ENCODE measurements around the gene CAMKMT.
A peak's percentile ranks its signal among the peaks of the same experiment; 100 is the strongest.
"Not testable (repeated sequence)": the region's sequence is repeated elsewhere in the genome, so short reads cannot be mapped to it uniquely, and the experiment has no call there.

The CAMKMT gene

DNA sequence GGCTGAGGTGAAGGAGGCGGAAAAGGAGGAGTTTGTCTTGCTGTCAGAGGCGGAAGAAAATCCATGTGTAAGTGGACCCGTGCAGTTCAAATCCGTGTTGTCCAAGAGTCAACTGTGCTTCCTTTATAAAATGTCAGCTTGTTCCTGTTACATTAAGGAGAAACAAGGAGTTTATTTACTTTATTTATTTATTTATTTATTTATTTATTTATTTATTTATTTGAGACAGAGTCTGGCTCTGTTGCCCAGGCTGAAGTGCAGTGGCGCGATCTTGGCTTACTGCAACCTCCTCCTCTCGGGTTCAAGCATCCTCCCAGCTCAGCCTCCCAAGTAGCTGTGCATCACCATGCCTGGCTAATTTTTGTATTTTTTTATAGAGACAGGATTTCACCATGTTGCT lies 143.9 kb downstream of the CAMKMT start:
- not testable (repeated sequence) for DNase-seq (ENCODE audit: low read depth, low spot score)

DNA sequence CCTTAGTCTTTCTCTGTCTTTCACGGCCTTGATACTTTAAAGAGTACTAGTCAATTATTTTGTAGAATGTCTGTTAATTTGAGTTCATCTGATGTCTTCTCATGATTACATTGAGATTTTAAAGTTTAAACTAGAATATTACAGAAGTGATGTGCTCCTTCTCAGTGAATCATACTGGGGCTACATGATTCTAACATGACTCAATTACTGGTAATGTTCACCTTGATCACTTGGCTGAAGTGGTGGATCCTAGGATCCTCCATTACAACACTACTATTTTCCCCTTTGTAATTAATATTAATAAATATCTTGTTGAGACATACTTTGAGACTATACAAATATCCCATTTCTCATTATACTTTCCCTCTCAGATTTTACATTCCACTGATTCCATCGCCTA lies 148.5 kb downstream of the CAMKMT start:
- DNase-seq (ENCODE audit: low read depth, low spot score) = no peak

DNA sequence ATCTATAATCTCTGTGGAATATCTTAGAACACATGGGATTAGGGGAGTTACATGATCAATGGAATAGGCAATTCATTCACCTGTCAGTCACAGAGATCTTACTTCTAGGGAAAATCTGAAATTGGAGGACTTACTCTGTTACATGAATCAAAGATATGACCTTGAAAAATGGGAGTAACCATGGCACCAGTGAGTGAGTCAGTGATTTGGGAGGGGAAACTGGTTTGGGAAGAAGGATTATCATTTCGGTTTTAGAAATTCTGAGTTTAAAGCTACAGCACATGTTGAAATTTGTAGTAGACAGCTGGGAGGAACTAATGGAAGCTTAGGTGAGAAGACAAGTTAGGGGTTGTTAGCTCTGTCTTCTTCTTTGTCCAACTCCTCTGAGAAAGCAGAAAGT lies 153.7 kb downstream of the CAMKMT start:
- DNase-seq (ENCODE audit: low read depth, low spot score) = no peak

DNA sequence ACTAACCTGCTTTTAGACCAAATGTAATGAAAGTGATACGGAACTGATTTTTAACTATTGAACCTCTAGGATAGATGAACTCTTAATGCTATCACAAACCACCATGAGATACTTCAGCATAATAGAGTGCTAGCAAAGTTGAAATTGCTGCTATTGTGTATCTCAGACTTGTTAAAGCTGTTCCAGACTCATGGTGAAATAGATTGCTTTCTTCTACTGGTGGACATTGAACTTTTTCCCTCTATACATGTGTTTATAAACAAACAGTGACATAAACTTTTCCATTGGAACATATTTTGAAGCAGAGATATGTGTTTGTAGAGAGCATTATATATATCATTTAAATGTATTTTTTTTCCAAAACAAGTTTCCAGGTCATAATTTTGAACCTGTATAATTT lies 157.3 kb downstream of the CAMKMT start:
- DNase-seq (ENCODE audit: low read depth, low spot score) = no peak

DNA sequence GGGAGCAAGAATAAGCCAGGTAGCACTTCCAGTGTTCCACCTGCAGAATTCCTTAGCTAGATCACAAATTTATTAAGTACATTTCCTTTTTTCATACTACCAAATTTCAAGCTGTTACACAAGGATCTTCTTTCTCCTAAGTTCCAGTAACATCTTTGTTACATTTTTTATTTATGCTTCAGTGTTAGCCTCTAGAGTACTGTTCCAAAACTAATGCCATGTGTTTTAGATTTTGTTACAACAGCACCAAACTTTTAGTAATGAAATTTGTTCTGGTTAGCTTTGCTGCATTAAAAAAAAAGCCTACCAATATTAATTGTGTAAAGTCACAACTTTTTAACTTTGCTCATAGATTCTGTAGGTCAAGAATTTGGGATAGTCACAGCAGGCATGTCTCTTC lies 161.1 kb downstream of the CAMKMT start:
- no peak for DNase-seq (ENCODE audit: low read depth, low spot score)

DNA sequence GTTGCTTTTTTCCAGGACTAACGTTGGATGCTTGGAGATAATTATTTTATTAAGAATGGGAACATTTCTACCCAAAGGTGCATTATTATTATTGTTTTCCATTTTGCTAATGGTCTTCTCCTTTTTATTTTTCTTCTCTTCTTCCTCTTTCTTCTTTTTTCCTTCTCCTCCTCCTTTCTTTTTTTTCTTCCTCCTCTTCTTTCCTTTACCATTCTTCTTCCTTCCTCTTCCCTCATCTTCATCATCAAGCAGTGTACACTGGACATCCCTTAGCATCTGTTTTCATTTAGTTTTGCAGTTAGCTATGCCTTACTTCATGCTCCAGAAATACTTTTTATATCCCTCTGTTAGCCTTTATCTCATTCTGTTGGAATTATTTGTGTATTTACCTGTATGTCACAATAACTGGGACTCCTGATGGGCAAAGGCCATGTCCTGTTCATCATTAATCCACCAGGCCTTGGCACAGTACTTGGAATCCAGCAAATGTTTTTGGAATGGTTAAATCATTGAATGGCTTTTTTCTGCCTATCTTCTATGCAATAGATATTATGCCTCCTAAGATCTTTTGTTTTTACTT lies 162.7 kb downstream of the CAMKMT start:
- no peak for DNase-seq (ENCODE audit: low read depth, low spot score)

DNA sequence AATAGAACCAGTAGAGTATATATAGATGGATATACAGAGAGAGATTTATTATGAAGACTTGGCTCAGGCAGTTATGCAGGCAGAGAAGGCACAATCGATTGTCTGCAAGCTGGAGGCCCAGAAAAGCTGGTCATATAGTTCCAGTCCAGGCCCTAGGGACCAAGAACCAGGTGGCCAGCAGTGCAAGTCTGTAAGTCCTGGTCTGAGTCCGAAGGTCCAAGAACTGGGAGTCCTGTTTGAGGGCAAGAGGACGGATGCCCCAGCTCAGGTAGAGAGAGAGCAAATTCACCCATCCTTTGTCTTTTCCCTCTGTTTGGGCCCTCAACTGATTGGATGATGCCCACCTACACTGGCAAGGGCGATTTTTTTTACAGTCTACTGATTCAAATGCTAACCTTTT lies 164.6 kb downstream of the CAMKMT start:
- no peak for DNase-seq (ENCODE audit: low read depth, low spot score)

DNA sequence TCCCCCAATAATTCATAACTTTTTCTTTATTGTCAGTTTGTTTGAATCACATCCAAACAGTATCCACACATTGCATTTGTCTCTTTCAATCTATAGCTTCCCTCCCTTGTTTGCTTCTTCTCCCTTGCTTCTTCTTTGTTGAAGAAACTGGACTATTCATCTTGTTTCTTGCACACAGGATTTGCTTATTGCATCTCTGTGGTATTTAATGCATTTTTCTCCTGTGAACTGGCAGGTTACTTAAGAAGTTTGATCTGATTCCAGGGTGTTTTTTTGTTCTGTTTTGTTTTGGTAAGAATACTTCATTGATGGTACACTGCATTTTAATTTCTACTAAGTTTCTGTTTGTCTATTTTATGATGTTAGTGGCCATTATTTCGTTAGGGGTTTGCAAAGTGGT lies 166.8 kb downstream of the CAMKMT start:
- no peak for DNase-seq (ENCODE audit: low read depth, low spot score)

DNA sequence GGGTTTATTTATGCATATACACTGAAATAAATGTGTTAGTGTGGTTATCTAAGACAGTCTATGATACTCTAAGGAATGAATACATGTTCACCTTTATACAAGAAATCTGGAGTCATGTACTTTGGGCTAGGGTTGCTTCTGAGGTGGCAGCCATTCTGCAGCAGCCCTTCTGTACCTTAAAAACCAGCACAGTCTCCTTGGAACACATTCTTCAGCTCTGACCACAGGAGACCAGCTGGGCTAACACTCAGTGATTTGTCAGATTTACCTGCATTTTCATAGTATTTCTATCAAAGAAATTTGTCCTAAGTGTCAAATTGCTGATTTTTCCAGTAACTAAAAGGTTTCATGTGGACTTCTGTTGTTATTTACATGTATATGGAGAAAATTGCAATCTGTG lies 167.7 kb downstream of the CAMKMT start:
- DNase-seq (ENCODE audit: low read depth, low spot score) = no peak

DNA sequence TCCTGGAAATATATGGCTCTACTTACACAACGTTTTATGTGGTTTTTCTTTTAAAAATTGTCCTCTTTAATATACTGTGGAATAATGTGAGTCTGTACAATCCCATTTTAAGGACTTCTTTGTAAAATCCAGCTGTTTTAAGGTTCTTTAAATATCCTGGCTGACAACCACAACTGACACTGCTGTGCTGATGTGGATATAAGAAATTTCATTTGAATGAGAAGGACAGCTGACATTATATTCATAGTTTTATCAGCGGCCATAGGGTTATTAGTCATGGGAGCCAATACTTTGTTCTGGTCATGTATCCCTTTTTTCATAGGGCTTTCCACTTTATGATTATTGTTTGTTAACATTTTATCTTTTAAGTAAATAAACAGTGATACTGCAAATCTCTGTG lies 169.5 kb downstream of the CAMKMT start:
- DNase-seq (ENCODE audit: low read depth, low spot score) = no peak

DNA sequence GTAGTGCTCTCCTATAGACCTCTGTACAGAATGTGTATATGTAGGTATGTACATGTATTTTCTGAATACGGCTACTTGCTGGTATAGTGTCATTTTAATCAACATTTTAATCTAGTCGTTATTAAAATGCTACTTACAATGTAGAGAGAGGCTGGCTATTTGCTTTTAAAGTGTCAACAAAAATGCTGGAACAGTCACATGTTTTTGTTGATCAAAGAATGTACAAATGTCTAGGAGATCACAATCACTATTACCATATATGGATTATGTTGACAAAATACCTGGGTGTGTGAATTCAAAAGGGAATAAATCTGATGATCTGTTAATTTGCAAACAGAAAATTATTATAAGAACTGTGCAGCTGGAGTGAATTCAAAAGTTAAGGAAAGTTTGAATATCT lies 170.3 kb downstream of the CAMKMT start:
- DNase-seq (ENCODE audit: low read depth, low spot score) = no peak

DNA sequence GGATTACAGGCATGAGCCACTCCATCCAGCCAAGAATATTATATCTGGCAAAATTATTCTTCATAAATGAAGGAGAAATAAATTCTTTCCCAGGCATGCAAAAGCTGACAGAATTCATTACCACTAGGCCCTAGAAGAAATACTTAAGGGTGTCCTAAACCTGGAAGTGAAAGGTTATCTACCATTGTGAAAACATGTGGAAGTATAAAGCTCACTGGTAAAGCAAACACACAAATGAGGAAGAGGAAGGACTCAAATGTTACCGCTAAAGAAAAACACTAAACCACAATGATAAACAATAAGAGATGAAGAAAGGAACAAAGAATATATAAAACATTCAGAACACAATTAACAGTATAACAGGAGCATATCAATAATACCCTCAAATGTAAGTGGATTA lies 171.8 kb downstream of the CAMKMT start:
- no peak for DNase-seq (ENCODE audit: low read depth, low spot score)

DNA sequence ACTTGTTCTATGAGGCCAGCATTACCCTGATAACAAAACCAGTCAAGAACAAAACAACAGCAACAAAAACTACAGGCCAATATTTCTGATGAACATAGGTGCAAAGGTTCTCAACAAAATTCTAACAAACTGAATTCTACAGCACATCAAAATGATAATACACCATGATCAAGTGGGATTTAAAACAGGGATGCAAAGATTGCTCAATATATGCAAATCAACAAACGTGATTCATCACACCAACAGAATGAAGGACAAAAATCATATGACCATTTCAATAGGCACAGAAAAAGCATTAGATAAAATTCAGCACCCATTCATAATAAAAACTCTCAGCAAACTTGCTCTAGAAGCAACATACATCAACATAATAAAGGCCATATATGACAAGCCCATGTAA lies 173.6 kb downstream of the CAMKMT start:
- no peak for DNase-seq (ENCODE audit: low read depth, low spot score)

DNA sequence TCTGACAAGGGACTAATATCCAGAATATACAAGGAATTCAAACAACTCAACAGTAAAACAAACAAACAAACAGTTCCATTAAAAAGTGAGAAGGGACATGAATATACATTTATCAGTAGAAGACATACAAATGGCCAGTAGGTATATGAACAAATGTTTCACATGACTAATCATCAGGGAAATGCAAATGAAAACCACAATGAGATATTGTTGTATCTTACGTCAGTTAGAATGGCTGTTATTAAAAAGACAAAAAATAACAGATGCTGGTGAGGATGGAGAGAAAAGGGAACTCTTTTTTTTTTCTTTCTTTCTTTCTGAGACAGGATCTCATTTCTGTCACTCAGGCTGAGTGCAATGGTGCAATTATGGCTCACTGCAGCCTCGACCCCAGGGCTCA lies 175.5 kb downstream of the CAMKMT start:
- no peak for DNase-seq (ENCODE audit: low read depth, low spot score)

DNA sequence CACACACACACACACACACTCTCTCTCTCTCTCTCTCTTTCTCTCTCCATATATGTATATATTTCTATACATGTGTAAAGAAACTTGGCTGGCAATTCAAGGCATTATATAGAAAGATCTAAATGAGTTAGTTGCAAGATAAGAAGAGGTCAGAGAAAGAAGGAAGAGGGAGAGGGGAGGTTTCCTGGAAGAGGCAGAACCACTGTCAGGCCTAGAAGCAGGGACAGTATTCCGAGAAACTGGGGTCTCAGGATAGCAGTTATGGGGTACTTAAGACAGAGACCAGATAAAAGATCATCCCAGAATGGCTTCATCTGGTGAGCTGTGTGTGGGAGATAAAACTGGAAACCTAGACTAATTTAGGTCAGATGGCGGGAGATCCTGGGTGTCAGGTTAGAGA lies 180.8 kb downstream of the CAMKMT start:
- no peak for DNase-seq (ENCODE audit: low read depth, low spot score)

DNA sequence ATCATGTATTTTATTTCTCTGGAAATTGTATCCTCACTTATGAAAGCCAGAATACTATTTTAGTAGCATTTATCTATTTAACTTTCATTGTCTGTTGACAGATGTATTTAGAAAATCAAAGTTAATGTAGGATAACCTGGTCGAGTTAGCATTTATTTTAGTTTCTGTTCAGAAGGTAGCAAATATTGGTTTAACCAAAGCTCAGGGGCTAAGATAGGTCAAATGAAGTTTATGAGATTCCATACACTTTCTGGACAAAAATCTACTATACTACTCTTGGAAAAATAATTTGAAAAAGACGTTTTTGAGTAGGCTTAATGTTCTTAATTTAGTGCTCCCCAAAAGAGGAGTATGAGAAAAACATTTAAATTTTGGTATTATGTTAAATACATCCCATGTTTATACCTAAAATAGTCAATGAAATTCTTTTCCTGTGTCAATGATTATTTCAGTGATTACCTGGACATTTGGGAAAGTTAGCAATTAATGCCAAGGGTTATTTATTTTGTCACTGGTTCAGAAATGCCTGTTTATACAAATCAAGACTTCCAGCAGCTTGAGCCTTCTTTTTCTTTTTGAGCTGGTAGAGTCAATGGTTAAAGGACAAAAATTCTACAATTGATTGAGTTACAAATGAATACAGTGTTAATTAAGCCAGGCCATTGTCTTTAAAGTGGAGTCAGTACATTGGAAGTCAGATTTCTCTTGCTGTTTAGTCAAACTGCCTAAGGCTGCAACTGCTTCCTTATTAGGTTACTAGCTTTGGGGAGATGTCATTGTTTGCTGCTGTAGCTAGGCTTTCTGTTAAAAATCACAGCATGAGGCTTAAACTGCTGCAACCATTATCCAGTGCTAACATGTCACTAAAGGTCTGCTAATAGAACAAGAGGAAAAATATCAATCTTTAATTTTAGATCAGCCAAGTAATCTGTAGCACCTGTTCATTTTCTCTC lies 182.3 kb downstream of the CAMKMT start:
- DNase-seq (ENCODE audit: low read depth, low spot score) = no peak

DNA sequence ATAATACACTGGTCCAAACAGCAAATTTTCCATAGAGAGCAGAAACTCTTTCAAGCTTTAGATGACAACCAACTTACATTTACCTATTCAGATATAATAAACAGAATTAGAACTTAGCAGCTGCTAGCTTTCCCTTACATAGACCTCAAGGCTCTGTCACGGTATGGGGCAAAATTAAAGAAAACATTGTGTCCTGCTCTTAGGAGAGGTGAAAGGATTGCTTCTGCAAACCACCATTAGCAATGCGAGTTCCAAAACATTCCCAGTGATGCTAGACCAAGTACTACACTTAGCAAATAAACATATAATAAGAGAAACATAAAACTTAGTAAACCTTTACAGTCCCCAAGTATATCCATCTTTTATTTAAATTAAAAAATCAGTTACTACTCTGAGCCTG lies 183.3 kb downstream of the CAMKMT start:
- peak; percentile 50 for DNase-seq (ENCODE audit: low read depth, low spot score)

DNA sequence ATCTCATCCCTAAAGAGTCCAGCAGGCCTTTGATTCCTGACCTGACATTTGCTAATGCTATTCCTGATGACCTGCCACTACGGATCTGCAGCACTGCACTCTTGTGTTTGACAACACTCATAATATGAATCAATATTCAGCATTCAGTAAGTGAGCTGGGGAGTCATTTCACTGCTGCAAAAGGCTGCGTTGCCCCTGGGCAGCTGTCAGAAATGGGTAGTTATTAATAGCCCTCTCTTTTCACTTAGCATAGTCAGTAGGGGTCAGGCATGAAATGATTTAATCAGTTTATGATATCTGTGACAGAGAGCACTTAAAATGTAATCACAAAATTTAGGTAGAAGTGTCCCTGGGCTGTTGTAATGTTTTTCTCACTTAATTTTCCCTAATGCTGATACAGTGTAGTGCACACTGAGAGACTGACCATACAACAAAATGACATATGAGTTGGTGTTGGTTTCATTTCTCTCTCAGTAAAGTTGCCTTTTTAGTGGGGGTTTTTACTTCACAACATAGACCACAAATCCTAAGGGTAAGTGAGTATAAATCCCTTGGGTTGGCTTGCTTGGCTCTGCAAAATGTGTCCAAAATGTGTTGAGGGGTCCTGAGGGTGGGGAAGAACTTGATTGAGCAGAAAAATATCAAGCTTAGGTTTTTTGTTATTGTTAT lies 184.8 kb downstream of the CAMKMT start:
- DNase-seq (ENCODE audit: low read depth, low spot score) = no peak

DNA sequence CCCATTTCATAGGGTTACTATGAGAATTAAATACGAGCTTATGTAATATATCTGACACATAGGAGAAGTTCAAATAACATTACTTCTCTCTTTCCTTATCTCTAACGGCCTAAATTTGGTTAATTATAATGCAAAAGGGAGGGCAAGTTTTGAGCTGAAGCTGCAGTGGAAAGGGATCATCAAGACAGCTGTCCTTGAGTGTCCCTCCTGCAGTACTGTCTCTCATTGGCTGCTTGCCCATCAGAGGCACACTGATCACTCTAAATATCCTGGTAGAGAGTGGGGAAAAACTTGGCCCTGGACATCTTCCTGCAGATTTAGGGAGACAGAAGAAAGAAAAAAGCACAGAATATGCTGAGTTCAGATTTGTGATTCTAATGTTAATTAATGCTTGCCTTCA lies 186.0 kb downstream of the CAMKMT start:
- no peak for DNase-seq (ENCODE audit: low read depth, low spot score)

DNA sequence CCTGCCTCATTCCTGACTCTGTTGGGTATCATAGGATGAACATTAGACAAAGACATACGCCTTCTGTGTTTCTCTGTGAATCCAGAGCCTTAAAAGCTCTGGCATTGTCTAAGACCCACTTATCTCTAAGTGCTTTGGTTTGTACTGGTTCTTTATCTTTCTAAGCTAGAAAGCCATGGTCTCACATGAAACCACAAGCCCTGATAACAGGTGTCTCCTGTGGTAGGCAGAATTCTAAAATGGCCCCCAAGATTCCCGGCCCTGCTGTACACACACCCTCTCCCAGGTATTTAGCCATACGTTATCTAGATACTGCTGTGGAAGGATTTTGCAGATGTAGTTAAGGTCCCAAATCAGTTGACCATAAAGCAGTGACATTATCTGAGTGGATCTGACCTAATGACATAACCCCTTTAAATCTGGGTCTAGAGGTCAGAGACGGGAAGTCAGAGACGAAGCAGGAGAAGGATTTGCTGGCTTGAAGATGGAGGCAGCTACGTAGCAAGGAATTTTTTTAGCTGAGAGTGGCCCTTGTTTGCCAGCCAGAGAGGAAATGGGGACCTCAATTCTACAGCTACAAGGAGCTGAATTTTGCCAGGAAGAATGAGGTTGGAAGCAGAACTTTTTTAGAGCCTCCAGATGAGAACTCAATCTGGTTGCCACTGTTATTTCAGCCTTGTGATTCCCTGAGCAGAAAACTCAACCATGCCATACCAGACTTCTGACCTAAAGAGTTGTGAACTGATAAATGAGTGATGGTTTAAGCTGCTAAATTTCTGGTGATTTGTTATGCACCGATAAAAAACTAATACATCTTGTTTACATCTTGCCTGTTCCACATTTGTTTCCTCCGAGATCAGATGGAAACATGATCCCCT lies 186.7 kb downstream of the CAMKMT start:
- no peak for DNase-seq (ENCODE audit: low read depth, low spot score)

DNA sequence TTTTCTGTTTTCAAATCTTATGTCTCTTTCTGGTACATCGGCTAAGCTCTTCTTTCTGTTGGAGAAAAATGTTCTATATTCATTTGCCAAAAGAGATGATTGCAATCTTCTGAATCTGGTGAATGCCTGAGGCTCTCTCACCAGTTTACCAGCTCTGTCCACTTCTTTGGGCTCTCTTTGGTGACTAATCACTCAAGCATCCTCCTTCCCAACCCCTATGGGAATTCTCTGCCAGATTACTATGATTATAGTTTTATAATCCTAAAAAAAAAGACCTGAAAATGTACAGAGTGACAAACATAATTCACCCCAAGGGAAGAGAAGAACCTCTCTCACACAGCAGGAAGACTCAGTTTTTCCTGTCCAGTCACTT lies 187.3 kb downstream of the CAMKMT start:
- DNase-seq (ENCODE audit: low read depth, low spot score) = peak; percentile 58

DNA sequence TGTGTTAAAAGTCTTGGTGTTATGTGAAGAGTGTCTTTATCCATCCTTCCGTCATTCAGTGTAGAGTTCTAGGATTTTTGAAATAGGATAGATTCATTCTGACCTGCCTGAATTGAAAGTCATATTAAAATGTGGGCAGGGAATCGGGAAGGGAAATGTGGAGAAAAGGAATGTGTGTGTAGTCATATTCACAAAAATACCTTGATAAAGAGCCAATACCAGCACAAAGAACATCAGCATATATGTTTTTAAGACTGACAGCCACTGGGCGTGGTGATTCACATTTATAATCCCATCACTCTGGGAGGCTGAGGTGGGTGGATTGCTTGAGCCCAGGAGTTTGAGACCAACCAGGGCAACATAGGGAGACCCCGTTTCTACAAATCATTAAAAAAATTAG lies 188.1 kb downstream of the CAMKMT start:
- no peak for DNase-seq (ENCODE audit: low read depth, low spot score)
